SK-N-SH (cell line): ENCODE measurements around the gene HSPBAP1.
A peak's percentile ranks its signal among the peaks of the same experiment; 100 is the strongest.

Experiments
- CTCF ChIP-seq: fragments of 200-600 bp; sonication (generic); IDR thresholded peaks from 2 replicates; pipeline ENCODE4 v1.6.1; 2017; ENCODE audit warnings: antibody characterized with exemption, mild to moderate bottlenecking, moderate library complexity
- EP300 ChIP-seq, 2 experiments: IDR thresholded peaks; 2 replicates each; pipeline versions ENCODE4 v1.4.0 to v1.6.1; 2012; ENCODE audit warnings: borderline replicate concordance in 1 of 2, low read depth in 1 of 2, low read length in 1 of 2
- GATA2 ChIP-seq: sonication (generic); formaldehyde crosslinking; IDR thresholded peaks from 2 replicates; pipeline ENCODE4 v1.5.0; 2020; ENCODE audit warnings: mild to moderate bottlenecking, missing genetic modification reagents
- REST ChIP-seq: IDR thresholded peaks from 2 replicates; pipeline ENCODE4 v1.6.1; 2012; ENCODE audit warnings: mild to moderate bottlenecking, low read depth, low read length, moderate library complexity
- RXRA ChIP-seq: IDR thresholded peaks from 2 replicates; pipeline ENCODE4 v1.4.0; 2012; ENCODE audit warnings: low read depth, mild to moderate bottlenecking, borderline replicate concordance
- TF ChIP-seq, protein P1 (sequence below): IDR thresholded peaks from 2 replicates; pipeline ENCODE4 v1.4.0; 2012; ENCODE audit warnings: low read depth, borderline replicate concordance

DNA sequence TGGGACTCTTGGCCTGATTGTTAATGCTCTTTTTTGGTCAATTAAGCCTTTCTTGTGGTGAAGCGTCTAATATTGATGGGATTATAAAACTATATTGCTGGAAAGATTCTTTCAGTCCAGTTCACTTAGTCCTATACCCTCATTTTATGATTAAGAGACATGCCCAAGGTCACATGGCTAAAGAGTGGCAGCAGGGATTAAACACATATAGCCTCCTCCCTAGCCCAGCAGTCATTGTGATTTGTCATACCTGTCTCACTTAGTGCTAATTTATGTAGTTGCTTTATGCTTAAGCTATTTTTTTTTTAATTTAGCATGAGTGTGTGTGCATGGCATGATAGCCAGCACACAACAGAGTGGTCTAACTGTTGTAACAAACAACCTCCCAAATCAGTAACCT is 103.5 kb downstream of the HSPBAP1 start:
- no peak for TF ChIP-seq CTCF
- TF ChIP-seq, protein P1, sequence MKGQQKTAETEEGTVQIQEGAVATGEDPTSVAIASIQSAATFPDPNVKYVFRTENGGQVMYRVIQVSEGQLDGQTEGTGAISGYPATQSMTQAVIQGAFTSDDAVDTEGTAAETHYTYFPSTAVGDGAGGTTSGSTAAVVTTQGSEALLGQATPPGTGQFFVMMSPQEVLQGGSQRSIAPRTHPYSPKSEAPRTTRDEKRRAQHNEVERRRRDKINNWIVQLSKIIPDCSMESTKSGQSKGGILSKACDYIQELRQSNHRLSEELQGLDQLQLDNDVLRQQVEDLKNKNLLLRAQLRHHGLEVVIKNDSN, result peak; percentile 10; the same call in 1 of the 2 replicates
- no peak for TF ChIP-seq RXRA
- no peak for TF ChIP-seq EP300 (IDR thresholded peaks at IDR 0.05; ENCODE audit: borderline replicate concordance in 1 of 2, low read depth in 1 of 2, low read length in 1 of 2)
- no peak for TF ChIP-seq GATA2 (CRISPR knock-in tag)
- no peak for TF ChIP-seq REST
